ENCODE data around the gene ZMYND15.

ZMYND15 gene

DNA sequence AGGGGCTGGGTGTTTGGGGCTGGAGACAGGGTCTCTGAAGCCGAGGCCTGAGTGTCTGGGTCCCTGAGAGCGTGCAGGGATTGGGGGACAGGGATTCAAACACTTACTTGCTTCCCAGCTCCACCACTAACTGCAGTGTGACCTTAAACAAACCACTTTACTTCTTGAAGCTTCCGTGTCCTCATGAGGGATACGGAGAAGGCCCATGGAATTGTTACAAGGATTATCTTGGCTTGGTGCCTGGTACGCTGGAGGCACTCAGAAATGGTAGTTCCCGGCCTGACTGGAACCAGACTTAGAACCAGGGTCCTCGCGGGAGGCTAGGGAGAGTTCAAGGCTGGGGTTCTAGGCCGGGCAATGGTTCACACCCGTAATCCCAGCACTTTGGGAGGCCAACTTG, 3.0 kb downstream of the ZMYND15 start:
- DNase-seq = no peak

- DNase-seq = no peak
These were observed 3.6 kb downstream of the ZMYND15 start for GRCh38 chr17:4743216-4743615.

DNA sequence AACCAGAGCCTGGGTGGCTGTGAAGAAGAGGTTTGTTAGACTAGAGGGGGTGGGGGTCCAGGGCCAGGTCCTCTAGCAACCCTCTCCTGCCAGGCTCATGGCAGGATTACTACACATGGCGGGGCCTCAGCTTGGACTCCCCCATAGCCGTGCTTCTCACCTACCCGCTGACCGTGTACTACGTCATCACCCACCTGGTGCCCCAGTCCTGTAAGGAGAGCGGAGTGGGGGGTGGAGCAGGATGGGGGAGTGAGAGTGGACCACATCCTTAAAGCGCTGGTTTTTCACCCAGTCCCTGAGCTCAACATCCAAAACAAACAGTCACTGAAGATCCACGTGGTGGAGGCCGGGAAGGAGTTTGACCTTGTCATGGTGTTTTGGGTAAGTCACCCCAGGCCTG, 4.3 kb downstream of the ZMYND15 start:
- no peak for DNase-seq

DNA sequence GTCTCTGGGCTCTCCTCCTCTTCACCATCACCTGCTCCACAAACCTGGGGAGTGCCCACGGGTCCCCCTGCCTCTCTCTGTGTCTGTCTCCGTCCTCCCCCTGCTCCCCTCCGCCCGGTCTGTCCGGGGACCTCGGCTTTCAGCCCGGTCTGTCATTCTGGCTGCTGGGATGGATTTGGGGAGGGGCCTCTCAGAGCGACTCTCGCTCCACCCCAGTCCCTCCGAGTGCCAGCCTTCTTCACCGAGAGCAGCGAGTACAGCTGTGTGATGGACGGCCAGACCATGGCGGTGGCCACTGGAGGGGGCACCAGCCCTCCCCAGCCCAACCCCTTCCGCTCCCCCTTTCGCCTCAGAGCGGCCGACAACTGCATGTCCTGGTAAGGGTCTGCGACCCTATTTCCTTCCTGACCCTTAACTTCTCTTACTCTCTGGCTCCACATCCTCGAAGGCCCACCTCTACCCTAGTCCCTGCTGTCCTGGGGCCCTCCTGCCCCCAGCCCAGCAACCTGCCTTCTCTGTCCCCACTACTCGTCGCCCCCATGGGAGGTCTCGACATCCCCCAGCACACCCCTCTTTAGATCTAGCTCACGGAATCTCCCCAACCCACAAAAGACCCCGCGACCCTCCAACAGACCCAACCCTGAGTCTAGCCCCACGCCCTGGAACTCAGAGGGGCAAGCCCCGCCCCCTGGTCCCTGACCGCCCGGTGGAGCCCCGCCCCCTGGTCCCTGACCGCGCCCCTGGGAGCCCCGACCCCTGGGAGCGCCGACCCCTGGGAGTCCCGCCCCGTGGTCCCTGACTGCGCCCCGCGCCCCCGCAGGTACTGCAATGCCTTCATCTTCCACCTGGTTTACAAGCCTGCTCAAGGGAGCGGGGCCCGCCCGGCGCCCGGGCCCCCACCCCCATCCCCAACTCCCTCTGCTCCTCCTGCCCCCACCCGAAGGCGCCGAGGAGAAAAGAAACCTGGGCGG, 5.7 kb downstream of the ZMYND15 start:
- DNase-seq = no peak

- DNase-seq = no peak
These were observed 8.2 kb downstream of the ZMYND15 start for GRCh38 chr17:4747847-4748246.

DNA sequence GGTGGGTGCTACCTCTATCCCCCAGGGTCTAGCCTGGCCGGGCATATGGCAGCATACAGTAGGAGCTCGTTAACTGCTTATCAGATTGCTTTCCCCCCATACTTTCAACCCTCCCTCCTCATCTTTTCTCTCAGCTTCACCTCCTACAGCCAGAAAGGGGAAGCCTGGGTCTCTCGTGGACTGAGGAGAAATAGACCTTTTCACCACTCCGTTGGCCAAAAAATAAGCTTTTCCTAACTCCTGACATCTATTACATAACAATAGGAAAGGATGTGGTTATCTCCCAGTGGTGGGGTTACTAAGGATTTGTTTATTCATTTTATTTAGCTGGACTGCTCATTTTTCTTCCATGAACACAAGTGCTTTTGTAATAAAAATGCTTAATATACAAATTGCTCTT, 9.1 kb downstream of the ZMYND15 start:
- no peak for DNase-seq

DNA sequence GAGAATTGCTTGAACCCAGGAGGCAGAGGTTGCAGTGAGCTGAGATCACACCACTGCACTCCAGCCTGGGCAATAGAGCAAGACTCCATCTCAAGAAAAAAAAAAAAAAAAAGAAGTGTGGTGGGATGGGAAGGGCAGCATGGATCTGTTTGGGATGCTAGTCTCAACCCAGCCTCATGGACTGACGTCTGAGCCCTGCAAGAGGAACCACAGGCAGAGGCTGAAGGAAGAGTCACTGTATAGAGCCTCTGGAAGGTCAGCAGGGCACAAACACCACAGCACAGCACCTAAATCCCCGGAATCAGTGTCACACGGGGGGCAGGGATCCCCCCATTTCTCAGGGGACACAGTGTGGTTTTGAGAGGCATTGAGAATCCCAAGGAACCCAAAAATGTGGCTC, 11.0 kb downstream of the ZMYND15 start:
- no peak for DNase-seq

- DNase-seq = no peak
These were observed 12.3 kb downstream of the ZMYND15 start for GRCh38 chr17:4751932-4752331.

DNA sequence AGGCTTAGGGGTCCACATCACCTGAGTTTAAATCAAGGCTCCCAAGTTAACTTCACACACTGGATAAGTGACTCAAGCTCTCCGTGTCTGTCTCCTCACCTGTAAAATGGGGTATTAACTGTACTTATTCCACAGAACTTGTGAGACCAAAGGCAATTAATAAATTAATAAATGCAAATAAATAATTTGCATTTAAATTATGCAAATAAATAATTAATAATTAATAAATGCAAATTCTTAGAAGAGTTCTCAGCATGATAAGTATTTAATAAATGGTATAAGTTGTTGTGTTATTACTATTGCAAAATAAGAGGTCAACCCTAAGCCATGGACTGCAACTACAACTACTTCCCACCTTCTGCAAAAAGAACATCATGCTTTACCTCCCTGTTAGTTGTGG, 13.8 kb downstream of the ZMYND15 start:
- no peak for DNase-seq

GRCh38 chr17:4759776-4760236, 20.2 kb downstream of the ZMYND15 start:
- DNase-seq = no peak

DNA sequence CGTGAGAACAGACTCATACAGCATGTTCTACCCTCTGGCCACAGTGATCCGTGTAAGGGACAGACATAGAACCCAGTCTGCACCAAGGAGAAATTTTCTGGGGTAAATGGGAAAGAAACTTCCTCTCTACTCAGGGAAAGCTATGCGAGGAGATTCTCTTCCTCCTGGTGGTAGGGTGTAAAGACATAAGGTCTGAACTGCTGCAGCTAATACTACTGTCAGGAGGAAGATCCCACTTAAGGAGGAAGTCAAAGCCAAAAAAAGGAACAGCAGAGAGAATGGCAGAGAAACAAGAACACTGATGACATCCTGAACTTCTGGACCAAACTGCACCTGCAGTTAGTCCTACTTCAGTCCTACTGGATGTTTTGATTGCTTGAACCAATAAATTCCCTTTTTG, 25.0 kb downstream of the ZMYND15 start:
- no peak for DNase-seq

- DNase-seq = no peak
These were observed 26.6 kb downstream of the ZMYND15 start for GRCh38 chr17:4766201-4766600.

DNA sequence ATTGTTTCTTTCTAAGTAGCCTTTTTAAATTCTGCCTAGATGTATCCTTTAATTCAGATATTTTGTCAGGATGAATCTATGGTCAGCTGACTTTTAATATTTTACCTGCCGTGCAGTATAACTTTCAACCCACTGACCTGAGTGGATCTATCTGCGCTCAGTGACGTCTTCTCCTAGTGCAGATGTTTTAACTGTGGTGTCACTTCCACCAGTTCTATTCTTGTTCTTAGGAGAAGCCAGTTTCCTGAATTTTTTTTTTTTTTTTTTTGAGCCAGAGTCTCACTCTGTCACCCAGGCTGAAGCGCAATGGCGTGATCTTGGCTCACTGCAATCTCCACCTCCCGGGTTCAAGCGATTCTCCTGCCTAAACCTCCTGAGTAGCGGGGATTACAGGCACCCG, 27.1 kb downstream of the ZMYND15 start:
- DNase-seq = no peak

GRCh38 chr17:4768298-4768697, 28.7 kb downstream of the ZMYND15 start:
- DNase-seq = no peak

DNA sequence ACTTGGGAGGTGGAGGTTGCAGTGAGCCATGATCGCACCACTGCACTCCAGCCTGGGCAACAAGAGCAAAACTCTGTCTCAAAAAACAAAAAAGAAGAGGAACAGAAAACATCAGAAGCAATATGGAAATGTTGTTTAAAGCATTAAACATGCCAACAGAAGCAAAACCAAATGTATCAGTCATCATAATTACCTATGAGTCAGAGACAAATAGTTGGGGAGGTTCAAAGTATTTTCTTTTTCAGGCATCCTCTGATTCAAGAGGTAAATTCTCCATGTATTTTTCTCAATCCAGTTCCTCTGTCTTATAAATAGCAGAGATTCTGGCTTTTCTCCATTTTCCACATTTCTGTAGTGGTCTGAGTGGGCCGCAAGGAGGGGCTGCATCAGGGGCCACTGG, 30.0 kb downstream of the ZMYND15 start:
- DNase-seq = no peak

GRCh38 chr17:4771519-4772234, 32.0 kb downstream of the ZMYND15 start, which contains the start of gene TM4SF5:
Gene TM4SF5 (plus strand): TSS chr17:4771886. CDS start chr17:4771923, 37 bp downstream.
- DNase-seq = no peak

DNA sequence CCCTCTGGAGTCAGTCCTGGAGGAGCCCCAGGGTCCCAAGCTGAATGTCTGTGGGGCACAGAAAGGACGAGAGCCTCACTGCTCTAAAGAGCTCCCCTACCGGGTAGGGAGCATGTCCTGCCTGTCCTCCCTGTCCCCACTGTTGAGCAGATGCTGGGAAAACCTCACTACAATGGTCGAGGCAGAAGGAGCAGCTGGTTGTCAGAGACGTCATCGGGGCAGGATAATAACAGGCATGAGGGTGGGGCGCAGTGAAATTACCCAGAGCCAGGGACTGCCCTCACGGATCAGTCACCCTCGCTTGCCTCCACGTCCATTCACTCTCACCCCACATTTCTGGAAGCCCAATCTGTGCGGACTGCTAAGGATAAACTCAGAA, 32.6 kb downstream of the ZMYND15 start:
- DNase-seq = no peak

DNA sequence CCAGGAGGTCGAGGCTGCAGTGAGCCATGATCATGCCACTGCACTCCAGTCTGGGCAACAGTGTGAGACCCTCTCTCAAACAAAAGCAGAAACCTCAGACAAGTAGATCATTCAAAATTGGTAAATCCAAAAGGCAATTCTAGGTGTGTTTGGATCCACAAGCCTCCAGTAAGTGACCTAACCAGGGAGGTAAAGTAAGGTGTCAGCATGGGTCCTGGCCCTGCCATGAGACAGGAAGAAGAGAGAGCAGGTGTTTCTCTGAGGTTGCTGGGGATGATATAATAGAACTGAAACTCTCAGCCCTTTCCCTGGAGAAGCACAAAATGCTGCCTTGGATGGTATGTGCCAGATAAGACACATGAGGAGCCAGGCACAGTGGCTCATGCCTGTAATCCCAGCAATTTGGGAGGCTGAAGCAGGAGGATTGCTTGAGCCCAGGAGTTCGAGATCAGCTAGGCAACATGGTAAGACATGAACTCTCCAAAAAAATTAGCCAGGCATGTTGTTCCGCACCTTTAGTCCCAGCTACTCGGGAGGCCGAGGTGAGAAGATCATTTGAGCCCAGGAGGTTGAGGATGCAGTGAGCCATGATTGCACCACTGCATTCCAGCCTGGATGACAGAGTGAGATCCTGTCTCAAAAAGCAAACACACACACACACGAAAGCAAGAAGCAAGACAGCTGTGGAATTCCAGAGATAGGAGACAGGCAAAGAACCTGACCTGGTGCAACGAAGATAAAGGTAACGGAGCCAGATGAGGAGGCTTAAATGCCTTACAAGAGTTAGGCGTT, 38.5 kb downstream of the ZMYND15 start:
- no peak for DNase-seq

- DNase-seq = no peak
These were observed 40.8 kb downstream of the ZMYND15 start for GRCh38 chr17:4780325-4780955.

DNA sequence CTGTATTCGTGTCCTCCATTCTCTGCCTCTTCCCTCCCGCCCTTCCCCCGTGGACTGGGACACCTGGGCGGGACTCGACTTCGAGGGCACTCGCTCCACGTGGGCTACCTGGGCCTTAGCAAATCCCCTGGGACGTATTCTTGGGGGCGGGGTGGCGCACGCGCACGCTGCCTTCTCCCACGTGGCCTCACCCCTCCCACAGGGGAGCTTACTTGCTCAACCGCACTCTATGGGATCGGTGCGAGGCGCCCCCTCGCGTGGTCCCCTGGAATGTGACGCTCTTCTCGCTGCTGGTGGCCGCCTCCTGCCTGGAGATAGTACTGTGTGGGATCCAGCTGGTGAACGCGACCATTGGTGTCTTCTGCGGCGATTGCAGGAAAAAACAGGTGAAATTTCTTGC, 43.0 kb downstream of the ZMYND15 start:
- no peak for DNase-seq

- DNase-seq = no peak
These were observed 45.9 kb downstream of the ZMYND15 start for GRCh38 chr17:4785311-4786105.

- DNase-seq = no peak
These were observed 46.5 kb downstream of the ZMYND15 start, which contains the start of gene VMO1 for GRCh38 chr17:4786106-4786511. Gene VMO1 (minus strand): TSS chr17:4786364. CDS start chr17:4786352, 12 bp downstream.
